ENCODE data around the gene PITPNB.

The PITPNB gene

DNA sequence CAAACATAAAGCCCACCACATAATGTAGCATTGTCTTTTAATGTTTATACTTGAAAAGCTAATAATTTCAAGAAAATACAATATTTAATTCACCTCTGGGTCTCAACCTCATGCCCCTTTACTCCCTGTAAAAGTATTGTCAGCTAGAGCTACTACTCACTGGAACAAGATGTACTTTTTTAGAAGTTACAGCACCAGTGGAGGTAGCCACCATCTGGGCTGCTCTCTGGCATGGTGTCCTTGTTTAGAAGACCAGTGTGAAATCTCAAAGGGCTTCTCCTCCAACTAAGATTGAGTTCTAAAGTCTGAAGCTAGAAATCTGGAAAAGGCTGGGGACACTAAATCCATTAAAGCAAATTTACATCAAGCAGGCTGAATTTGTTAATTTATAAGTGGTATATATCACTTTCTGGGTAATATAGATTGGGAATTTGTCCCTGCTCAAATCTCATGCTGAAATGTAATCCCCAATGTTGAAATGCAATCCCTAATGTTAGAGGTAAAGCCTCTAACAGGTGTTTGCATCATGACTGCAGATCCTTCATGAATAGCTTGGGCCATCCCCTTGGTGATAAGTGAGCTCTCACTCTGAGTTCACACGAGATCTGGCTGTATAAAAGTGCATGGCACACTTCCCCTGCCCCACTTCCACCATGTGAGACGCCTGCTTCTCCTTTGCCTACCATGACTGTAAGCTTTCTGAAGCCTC is 47.6 kb downstream of the PITPNB start:
- ATAC-seq (replicated peaks; ENCODE audit: extremely low read depth, poor library complexity, severe bottlenecking) = no peak
- H3K36me3 Mint-ChIP-seq (ENCODE audit: insufficient read depth) = peaks cover 22% of the 10 kb centered on the region

DNA sequence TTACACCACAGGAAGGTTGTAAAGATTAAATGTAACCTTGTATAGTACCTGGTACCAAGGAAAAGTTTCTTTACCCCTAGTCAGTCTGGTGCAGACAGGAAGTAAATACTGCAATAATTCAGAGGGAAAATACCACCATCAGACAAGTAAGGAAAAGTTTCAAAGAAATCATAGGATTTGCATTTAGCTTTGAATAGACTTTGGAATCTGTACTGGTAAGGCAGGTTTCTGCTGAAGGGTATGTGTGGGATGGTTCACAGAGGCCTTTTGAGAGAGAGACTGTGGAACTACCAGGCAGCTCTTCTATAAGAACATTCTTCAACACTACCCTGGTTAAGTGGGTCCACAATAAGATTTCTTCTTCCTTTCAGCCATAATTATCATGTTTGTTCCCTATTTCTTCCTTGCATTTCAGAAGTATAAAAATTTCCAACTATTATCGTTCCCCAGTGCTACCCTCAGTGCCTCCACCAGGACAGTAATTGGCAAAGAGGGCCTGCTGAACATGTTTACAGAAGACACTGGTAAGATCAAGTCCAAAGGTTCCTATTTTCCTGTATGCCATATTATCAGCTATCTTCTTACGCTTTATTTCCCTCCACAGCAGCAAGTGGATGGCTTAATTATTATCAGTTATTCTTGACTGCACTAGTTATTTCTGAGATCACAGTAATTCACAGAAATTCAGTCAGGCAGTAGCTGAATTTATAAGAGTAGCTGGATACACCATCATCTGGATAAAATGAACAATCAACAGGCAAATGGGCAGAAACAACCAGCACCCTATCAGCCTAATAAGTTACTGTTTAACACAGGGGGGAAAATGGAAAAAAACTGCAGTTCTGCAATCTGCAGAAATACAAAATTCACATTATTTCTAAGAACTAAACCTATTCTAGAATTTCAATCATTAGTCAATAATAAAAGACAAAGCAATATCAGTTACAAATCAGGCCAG is 48.5 kb downstream of the PITPNB start:
- Mint-ChIP-seq H3K27me3 (no peaks in the 10 kb centered on the region), H3K4me1 (peaks cover 44% of the 10 kb centered on the region), H3K4me3 (no peak overlapping the region), H3K27ac (ENCODE audit: low read depth) (no peak overlapping the region), H3K36me3 (ENCODE audit: insufficient read depth) (peaks cover 23% of the 10 kb centered on the region), H3K9me3 (no peaks in the 10 kb centered on the region)
- no peak for ATAC-seq (replicated peaks; ENCODE audit: extremely low read depth, poor library complexity, severe bottlenecking)
- no peak for DNase-seq (ENCODE audit: low spot score in 2 of 2)

More for the DNA sequence above, 47.6 kb downstream of the PITPNB start:
- Mint-ChIP-seq H3K4me1 (peaks cover 54% of the 10 kb centered on the region), H3K27me3 (no peaks in the 10 kb centered on the region), H3K4me3 (no peak overlapping the region), H3K9me3 (no peaks in the 10 kb centered on the region), H3K27ac (ENCODE audit: low read depth) (no peak overlapping the region)
- DNase-seq (ENCODE audit: low spot score in 2 of 2) = no peak

DNA sequence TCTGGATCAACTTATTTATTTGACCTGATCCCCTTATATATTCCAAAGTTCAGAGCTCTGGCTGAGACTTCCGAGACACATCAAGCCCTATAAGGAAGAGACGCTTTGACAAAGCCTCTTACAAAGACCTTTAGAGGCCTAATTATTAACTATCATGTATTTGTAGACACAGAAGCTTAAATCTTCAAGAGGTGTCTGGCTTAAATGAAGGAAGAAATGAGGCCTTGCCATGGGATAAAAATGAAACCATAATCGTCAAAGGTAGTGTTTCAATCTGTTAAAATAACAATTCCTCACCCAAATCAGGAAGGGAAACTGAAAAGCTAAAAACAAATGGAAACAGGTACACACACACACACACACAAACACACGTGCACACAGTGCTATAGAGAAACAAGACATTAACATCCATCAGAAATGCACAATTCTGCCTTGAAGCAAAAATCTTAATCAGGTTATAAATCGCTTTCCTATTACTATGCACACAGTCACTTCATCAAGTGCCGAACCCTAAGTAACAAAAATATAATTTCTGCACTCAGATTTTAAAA is 50.2 kb downstream of the PITPNB start:
- Mint-ChIP-seq H3K9me3 (no peaks in the 10 kb centered on the region), H3K4me1 (peaks cover 33% of the 10 kb centered on the region), H3K27me3 (no peaks in the 10 kb centered on the region), H3K27ac (ENCODE audit: low read depth) (peak overlapping the region; percentile 14), H3K36me3 (ENCODE audit: insufficient read depth) (peaks cover 31% of the 10 kb centered on the region), H3K4me3 (no peak overlapping the region)
- ATAC-seq (replicated peaks; ENCODE audit: extremely low read depth, poor library complexity, severe bottlenecking) (no peak), DNase-seq (ENCODE audit: low spot score in 2 of 2) (no peak)

DNA sequence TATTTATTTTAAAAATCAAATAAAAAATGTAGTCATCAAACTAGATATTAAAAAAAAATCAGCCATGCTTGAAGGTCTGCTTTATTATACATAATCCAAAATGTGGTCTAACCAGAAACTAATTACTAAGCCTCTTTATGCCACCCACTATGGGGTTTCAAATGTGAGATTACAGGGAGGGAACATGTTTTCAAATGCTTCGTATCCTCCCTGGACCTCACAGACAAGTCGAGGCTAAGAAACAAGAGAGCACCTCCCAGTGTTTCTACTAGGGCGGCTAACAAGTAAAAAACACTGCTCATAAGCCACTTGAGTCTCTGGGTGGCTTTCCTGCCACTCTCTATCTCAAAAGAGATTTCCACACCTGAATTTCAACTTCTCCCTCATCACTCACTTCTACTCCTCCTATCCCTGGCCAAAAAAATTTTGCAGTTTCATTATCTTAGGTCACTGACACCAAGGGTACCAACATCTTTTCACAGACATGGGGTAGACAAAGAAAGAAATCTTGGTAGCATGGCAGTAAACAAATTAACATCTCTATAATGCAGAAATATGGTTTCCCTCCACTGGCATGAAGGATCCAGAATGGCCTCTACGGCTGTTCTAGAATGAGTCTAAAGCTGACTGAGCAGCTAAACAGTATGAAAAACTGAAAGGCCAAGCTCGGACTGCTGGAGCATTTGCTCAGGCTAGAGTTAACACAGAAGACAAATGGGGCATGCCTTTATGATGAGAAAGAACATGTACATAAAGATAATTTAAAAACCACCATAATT is 50.9 kb downstream of the PITPNB start:
- no peak overlapping the region for H3K4me3 Mint-ChIP-seq
- peaks cover 33% of the 10 kb centered on the region for H3K4me1 Mint-ChIP-seq
- H3K27me3 Mint-ChIP-seq = no peaks in the 10 kb centered on the region
- no peaks in the 10 kb centered on the region for H3K9me3 Mint-ChIP-seq
- peaks cover 29% of the 10 kb centered on the region for H3K36me3 Mint-ChIP-seq (ENCODE audit: insufficient read depth)
- peak overlapping the region; percentile 14 for H3K27ac Mint-ChIP-seq (ENCODE audit: low read depth)
- ATAC-seq (replicated peaks; ENCODE audit: extremely low read depth, poor library complexity, severe bottlenecking) (no peak), DNase-seq (ENCODE audit: low spot score in 2 of 2) (no peak)

DNA sequence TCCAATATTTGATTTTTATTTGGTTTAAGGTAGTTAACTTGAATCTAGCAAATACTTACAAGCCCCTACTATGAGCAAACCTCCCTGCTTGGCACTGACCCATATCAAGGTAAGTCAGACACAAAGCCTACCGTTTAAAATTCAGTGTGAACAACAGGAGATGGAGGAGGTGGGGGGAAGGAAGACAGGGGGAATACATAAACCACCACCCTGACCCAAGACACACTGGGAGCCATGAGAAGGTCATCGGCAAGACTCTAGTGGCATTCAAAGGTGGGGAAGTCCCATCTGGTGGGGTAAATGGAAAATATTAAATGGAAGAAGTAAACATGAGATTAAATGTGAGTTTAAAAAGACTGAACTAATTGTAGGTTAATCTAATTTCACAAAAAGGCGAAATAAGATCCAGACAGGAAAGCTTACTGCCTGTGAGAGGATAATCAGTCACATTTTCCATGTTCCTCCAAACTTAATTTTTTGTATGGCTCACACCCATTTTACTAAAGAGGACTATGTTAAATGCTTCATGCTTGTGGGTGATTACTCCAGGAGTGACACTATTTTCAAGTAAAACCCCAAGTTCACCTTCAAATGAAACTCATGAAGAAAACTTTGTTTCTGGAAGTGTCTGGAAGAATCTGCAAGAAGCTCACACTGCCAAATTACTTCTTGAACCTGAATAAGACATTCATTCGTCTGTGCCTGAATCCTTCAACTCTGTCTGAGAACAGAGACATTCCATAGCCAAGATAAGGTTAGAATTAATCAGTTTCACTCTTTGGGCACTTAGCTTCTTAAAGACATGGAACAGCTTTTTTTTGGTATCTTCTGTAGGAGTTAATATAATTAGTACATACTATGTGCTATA is 51.7 kb downstream of the PITPNB start:
- peak overlapping the region; percentile 7 for H3K27ac Mint-ChIP-seq (ENCODE audit: low read depth)
- no peak for DNase-seq (ENCODE audit: low spot score in 2 of 2)
- no peak for ATAC-seq (replicated peaks; ENCODE audit: extremely low read depth, poor library complexity, severe bottlenecking)
- H3K9me3 Mint-ChIP-seq = no peaks in the 10 kb centered on the region
- H3K27me3 Mint-ChIP-seq = no peaks in the 10 kb centered on the region
- peaks cover 33% of the 10 kb centered on the region for H3K4me1 Mint-ChIP-seq
- peaks cover 29% of the 10 kb centered on the region for H3K36me3 Mint-ChIP-seq (ENCODE audit: insufficient read depth)
- no peak overlapping the region for H3K4me3 Mint-ChIP-seq

DNA sequence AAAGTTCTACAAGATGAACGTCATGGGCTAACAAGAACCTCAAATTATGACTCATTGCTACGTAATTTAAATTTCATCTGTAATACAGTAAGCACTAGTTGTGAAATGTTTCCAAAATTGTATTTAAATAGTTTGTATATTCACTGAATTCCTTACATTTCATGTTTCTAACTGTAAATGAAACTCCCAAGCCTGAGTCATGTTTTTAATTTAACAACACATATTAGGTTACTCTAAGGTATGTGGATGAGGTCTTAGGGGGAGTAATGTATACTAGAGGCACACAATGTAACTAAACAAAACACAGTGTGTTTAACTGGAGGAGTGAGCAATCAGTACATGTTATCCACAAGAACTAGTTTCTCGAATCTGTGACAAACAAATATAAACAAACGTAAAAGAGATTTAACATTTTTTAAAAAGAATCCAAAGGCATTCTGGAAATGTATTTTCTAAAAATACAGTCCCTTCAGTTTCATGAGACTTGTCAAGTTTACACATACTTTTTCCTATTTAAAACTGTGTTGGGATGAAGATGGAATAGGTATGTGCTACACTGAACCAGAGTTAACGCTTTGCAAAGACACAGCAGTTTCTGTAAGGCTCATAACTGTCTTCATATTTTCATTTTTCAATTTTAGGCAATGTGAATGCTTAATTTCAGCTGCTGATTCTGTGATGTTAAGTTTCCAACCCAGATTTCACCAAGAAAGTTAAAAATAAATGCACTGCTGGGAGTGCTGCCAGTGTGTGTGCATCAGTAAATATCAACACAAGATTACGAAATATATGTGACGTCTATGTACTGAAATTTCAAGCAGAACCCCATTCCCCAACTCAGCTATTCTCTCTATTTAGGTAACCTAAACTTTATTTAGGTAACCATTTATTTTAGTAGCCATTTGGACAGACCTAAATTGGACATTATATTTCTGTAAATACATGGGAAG is 52.6 kb downstream of the PITPNB start:
- Mint-ChIP-seq H3K9me3 (no peaks in the 10 kb centered on the region), H3K4me1 (peaks cover 33% of the 10 kb centered on the region), H3K27ac (ENCODE audit: low read depth) (peak overlapping the region; percentile 7), H3K4me3 (no peak overlapping the region), H3K27me3 (no peaks in the 10 kb centered on the region), H3K36me3 (ENCODE audit: insufficient read depth) (peaks cover 23% of the 10 kb centered on the region)
- ATAC-seq (replicated peaks; ENCODE audit: extremely low read depth, poor library complexity, severe bottlenecking) (no peak), DNase-seq (ENCODE audit: low spot score in 2 of 2) (no peak)

DNA sequence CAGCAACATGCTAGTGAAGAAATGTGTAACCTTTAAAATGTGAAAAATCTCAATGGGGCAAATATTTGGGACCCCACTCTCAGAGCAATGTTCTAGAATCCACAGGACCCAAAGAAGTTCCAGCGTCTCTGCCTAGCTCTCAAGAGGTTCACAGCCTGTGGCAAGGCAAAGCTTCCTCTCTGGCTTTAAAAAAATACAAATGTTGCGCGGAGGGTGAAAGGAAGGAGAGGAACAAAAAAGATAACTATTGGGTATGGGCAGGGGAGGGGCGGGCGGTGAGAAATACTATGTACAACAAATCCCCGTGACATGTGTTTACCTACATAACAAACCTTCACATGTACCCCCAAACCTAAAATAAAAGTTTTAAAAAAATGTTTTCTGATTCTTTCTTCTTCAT is 53.6 kb downstream of the PITPNB start:
- Mint-ChIP-seq H3K9me3 (no peaks in the 10 kb centered on the region), H3K27me3 (no peaks in the 10 kb centered on the region), H3K4me3 (no peak overlapping the region), H3K4me1 (peaks cover 28% of the 10 kb centered on the region), H3K36me3 (ENCODE audit: insufficient read depth) (peaks cover 23% of the 10 kb centered on the region), H3K27ac (ENCODE audit: low read depth) (no peak overlapping the region)
- ATAC-seq (replicated peaks; ENCODE audit: extremely low read depth, poor library complexity, severe bottlenecking) (no peak), DNase-seq (ENCODE audit: low spot score in 2 of 2) (no peak)

DNA sequence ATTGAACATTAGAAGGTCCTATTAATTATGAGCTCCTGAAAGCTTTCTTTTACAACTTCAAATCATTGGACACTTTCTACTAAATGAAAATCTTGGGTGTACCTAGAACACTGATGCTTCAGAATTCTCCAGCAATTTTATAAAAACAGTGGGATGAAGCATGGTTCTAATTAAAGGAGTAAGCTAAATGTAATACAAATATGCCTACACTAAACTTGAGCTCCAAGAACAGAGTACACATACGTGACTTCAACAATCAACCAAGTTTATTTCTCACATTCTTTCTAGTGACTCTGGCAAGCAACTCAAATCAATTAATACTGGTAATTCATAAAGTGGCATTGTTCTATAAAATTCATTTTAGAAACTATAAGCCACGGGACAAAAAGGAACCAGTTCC is 55.5 kb downstream of the PITPNB start:
- ATAC-seq (replicated peaks; ENCODE audit: extremely low read depth, poor library complexity, severe bottlenecking) = no peak
- H3K36me3 Mint-ChIP-seq (ENCODE audit: insufficient read depth) = peaks cover 34% of the 10 kb centered on the region
- no peak for DNase-seq (ENCODE audit: low spot score in 2 of 2)
- H3K27me3 Mint-ChIP-seq = no peaks in the 10 kb centered on the region
- H3K9me3 Mint-ChIP-seq = no peaks in the 10 kb centered on the region
- H3K4me1 Mint-ChIP-seq = peaks cover 11% of the 10 kb centered on the region
- no peak overlapping the region for H3K27ac Mint-ChIP-seq (ENCODE audit: low read depth)
- H3K4me3 Mint-ChIP-seq = no peak overlapping the region

DNA sequence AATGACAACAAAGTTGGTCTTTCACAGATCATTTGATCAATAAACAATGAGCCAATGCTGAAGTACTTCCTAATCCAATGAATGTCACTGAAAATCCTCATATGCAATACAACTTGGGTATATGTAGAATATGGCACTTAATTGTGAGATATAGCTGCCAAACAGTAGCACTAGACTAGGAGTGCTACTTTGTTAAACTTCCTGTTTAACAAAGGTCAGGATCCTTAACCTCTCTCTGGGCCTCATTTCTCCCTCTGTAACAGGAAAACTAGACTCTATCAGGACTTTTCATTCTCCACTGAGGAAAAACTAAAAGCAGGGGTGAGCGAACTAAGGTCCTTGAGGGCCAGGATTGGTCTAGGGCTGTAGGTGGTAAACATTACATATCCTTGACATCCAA is 56.1 kb downstream of the PITPNB start:
- Mint-ChIP-seq H3K36me3 (ENCODE audit: insufficient read depth) (peaks cover 35% of the 10 kb centered on the region), H3K4me1 (peaks cover 6% of the 10 kb centered on the region), H3K27me3 (no peaks in the 10 kb centered on the region), H3K27ac (ENCODE audit: low read depth) (no peak overlapping the region), H3K4me3 (no peak overlapping the region), H3K9me3 (no peaks in the 10 kb centered on the region)
- DNase-seq (ENCODE audit: low spot score in 2 of 2) (no peak), ATAC-seq (replicated peaks; ENCODE audit: extremely low read depth, poor library complexity, severe bottlenecking) (no peak)

DNA sequence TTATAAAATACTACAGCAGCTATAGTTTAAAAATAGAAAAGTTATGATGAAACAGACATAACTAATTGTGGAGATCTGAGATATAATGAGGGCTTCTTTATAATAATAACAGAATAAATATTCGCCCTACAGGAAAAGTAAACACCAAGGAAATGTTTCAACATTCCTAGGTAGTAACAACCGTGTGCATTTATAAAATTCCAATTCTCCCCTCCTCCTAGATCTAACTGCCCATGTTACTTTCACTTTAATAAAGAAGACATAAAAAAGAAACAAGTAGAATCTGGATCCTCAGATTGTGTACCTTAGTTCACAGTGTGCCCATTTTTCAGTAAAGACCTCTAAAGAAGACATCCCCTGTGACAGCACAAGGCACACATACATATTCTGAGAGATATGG is 59.7 kb downstream of the PITPNB start:
- no peak for ATAC-seq (replicated peaks; ENCODE audit: extremely low read depth, poor library complexity, severe bottlenecking)
- Mint-ChIP-seq H3K4me3 (no peak overlapping the region), H3K4me1 (peaks cover 12% of the 10 kb centered on the region), H3K27me3 (no peaks in the 10 kb centered on the region), H3K36me3 (ENCODE audit: insufficient read depth) (peaks cover 43% of the 10 kb centered on the region), H3K27ac (ENCODE audit: low read depth) (no peak overlapping the region), H3K9me3 (no peaks in the 10 kb centered on the region)
- no peak for DNase-seq (ENCODE audit: low spot score in 2 of 2)

DNA sequence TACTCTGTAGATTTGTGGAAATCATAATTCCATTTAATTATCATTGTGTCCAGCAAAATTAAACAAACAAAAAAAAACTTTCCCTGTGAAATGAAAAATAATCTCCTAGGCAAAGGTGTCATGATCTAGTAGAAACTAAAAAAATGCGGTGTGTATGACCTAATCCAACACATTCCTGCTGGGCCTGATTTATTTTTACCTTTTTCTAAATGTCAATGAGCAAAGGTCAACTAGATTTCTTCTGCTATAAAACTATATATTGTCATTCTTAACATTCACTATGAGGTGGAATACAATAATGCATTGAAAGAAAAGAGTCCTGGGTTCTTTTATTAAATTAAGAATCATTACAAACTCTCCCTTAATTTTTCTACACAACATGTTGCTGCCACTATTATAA is 60.4 kb downstream of the PITPNB start:
- Mint-ChIP-seq H3K4me3 (no peak overlapping the region), H3K9me3 (no peaks in the 10 kb centered on the region), H3K36me3 (ENCODE audit: insufficient read depth) (peaks cover 38% of the 10 kb centered on the region), H3K4me1 (peaks cover 19% of the 10 kb centered on the region), H3K27ac (ENCODE audit: low read depth) (no peak overlapping the region), H3K27me3 (no peaks in the 10 kb centered on the region)
- DNase-seq (ENCODE audit: low spot score in 2 of 2) = no peak
- no peak for ATAC-seq (replicated peaks; ENCODE audit: extremely low read depth, poor library complexity, severe bottlenecking)

All from central memory CD8-positive, alpha-beta T cell (primary cell).